A549 (cell line): ENCODE data around the gene HRH2. TPM values are rescaled to one million over a fixed set of nuclear protein-coding genes. Genes with fewer than 3 reads are reported as not detected.

Source experiments
- ATAC-seq, 2 experiments: fragments of 200-7000 bp in 1 of 2; fragments of >200 bp in 1 of 2; cut with Nextera tagmentation in 1 of 2; cut with Tn5 transposase in 1 of 2; 3 replicates each; pipeline versions ENCODE4 v1.8.0 to v1.9.1; 2018 to 2020; ENCODE audit warnings: mild to moderate bottlenecking in 1 of 2, moderate library complexity in 1 of 2
- CTCF ChIA-PET: fragments of 300-600 bp; sonication (Branson Sonifier 250); formaldehyde crosslinking; extraction: SDS; loops from one replicate; lab custom pipeline; 2021; ENCODE audit warnings: antibody characterized with exemption, inconsistent platforms; lab: Yijun Ruan, JAX
- POLR2A ChIA-PET: fragments of 350-600 bp; formaldehyde crosslinking; extraction: SDS; loops from one replicate; lab custom pipeline; 2021; ENCODE audit warnings: antibody characterized with exemption, inconsistent platforms; lab: Yijun Ruan, JAX
- DNase-seq, 2 experiments: peaks; one replicate each; pipeline versions ENCODE4 v3.0.0 to v3.0.0-alpha.2; 2011 to 2016; ENCODE audit warnings: low read depth in 1 of 2, low spot score in 1 of 2
- FAIRE-seq: peaks from 2 replicates; lab custom pipeline; 2011; peaks lifted over from hg19 to GRCh38; lab: Jason Lieb, UNC
- H3K27ac ChIP-seq, 2 experiments: fragments of >200 bp; sonication (Bioruptor Twin); formaldehyde crosslinking; 3 replicates each; pipeline ENCODE4 v1.5.1; 2016 to 2017
- H3K4me1 ChIP-seq: fragments of >200 bp; sonication (Bioruptor Twin); formaldehyde crosslinking; 3 replicates; pipeline ENCODE4 v1.6.1; 2016
- H3K4me2 ChIP-seq: fragments of >200 bp; sonication (Bioruptor Twin); formaldehyde crosslinking; 3 replicates; pipeline ENCODE4 v1.6.1; 2016
- H3K4me3 ChIP-seq: fragments of >200 bp; sonication (Bioruptor Twin); formaldehyde crosslinking; 3 replicates; pipeline ENCODE4 v1.5.1; 2016
- H3K9me3 ChIP-seq: fragments of >200 bp; sonication (Bioruptor Twin); formaldehyde crosslinking; 3 replicates; pipeline ENCODE4 v1.6.1; 2016
- ATOH8 ChIP-seq: fragments of 250-450 bp; sonication (Bioruptor Pico); IDR thresholded peaks from 2 replicates; pipeline ENCODE4 v1.5.0; 2020; ENCODE audit warnings: low read depth, mild to moderate bottlenecking, moderate library complexity
- BCL3 ChIP-seq: fragments of >200 bp; sonication (Bioruptor Twin); formaldehyde crosslinking; IDR thresholded peaks from 3 replicates; pipeline ENCODE4 v1.6.1; 2016
- CBX8 ChIP-seq: fragments of 200-600 bp; sonication (generic); IDR thresholded peaks from 2 replicates; pipeline ENCODE4 v1.6.1; 2016
- CEBPB ChIP-seq, 2 experiments: fragments of >200 bp in 1 of 2; sonication (Bioruptor Twin) in 1 of 2; formaldehyde crosslinking in 1 of 2; IDR thresholded peaks; 2 replicates each; pipeline ENCODE4 v1.6.1; 2012 to 2016
- CTCF ChIP-seq: fragments of >200 bp; sonication (Bioruptor Twin); formaldehyde crosslinking; IDR thresholded peaks from 3 replicates; pipeline ENCODE4 v1.5.1; 2016
- EHMT2 ChIP-seq: fragments of 200-600 bp; sonication (generic); IDR thresholded peaks from 2 replicates; pipeline ENCODE4 v1.6.1; 2016; ENCODE audit warnings: antibody characterized with exemption, low read depth, mild to moderate bottlenecking, moderate library complexity
- FOSB ChIP-seq: fragments of 250-450 bp; sonication (Bioruptor Pico); IDR thresholded peaks from 2 replicates; pipeline ENCODE4 v1.5.0; 2020; ENCODE audit warnings: mild to moderate bottlenecking, moderate library complexity
- FOXS1 ChIP-seq: fragments of 250-450 bp; sonication (Bioruptor Pico); IDR thresholded peaks from 2 replicates; pipeline ENCODE4 v1.5.0; 2020; ENCODE audit warnings: mild to moderate bottlenecking, moderate library complexity
- HDAC2 ChIP-seq: fragments of 200-600 bp; sonication (generic); IDR thresholded peaks from 2 replicates; pipeline ENCODE4 v1.6.1; 2016
- HES2 ChIP-seq: fragments of >200 bp; sonication (Bioruptor Twin); formaldehyde crosslinking; IDR thresholded peaks from 2 replicates; pipeline ENCODE4 v1.6.1; 2016
- HEYL ChIP-seq: fragments of 250-450 bp; sonication (Bioruptor Pico); IDR thresholded peaks from 2 replicates; pipeline ENCODE4 v1.8.0; 2021; ENCODE audit warnings: mild to moderate bottlenecking, moderate library complexity
- HMGXB4 ChIP-seq: fragments of 250-450 bp; sonication (Bioruptor Pico); IDR thresholded peaks from 2 replicates; pipeline ENCODE4 v1.5.0; 2021; ENCODE audit warnings: mild to moderate bottlenecking, moderate library complexity, borderline replicate concordance
- JUN ChIP-seq, 2 experiments: fragments of >200 bp; sonication (Bioruptor Twin); formaldehyde crosslinking; IDR thresholded peaks; 2 replicates in 1 of 2; 3 replicates in 1 of 2; pipeline ENCODE4 v1.6.1; 2016 to 2017
- MAFK ChIP-seq: fragments of 450-650 bp; IDR thresholded peaks from 2 replicates; pipeline ENCODE4 v1.6.1; 2014; ENCODE audit not compliant: partially characterized antibody
- POLR2A ChIP-seq: IDR thresholded peaks from 2 replicates; pipeline ENCODE4 v1.6.1; 2012; ENCODE audit warnings: mild to moderate bottlenecking, low read length
- POLR2AphosphoS2 ChIP-seq: conservative IDR thresholded peaks from 2 replicates; pipeline ENCODE4 v1.6.1; 2012; ENCODE audit warnings: low read length, improper control_type of control experiment, inconsistent platforms
- RARB ChIP-seq: fragments of 250-450 bp; sonication (Bioruptor Pico); IDR thresholded peaks from 2 replicates; pipeline ENCODE4 v1.8.0; 2021; ENCODE audit warnings: mild to moderate bottlenecking, moderate library complexity
- RCOR1 ChIP-seq: fragments of 150-350 bp; IDR thresholded peaks from 2 replicates; pipeline ENCODE4 v1.6.1; 2014; ENCODE audit warnings: antibody characterized with exemption, low read length, low read depth
- RNF2 ChIP-seq: fragments of 200-600 bp; sonication (generic); IDR thresholded peaks from 2 replicates; pipeline ENCODE4 v1.6.1; 2016; ENCODE audit warnings: low read depth, mild to moderate bottlenecking, antibody characterized with exemption, moderate library complexity, borderline replicate concordance
- ZFP36 ChIP-seq: fragments of 450-650 bp; IDR thresholded peaks from 2 replicates; pipeline ENCODE4 v1.6.1; 2014; ENCODE audit warnings: borderline replicate concordance; ENCODE audit not compliant: partially characterized antibody
- WGBS: methylation state at CpG from one replicate; pipeline ENCODE4 v1.1.6; 2017; ENCODE audit errors: missing lambda C conversion rate; 5-methylcytosine and 5-hydroxymethylcytosine counted together
- polyA plus RNA-seq, 4 experiments: library from polyadenylated mRNA; depleted of rRNA in 3 of 4; stranded (reverse); fragments of >200 nt; fragmentation: RNase III in 1 of 4; extraction: RNeasy Plus Mini Kit Qiagen cat#74134 plus additional on column Dnase treatment in 1 of 4; gene quantifications; 2 replicates in 3 of 4; 3 replicates in 1 of 4; pipeline ENCODE4 v1.2.3, GENCODE V29; 2011 to 2017

The HRH2 gene
- polyA plus RNA-seq, 2 of the 4 experiments (the other 2 are of a cell fraction), result 0.58 to 0.62 TPM

GRCh38 chr5:175638305-175638704, 19.6 kb upstream of the HRH2 start:
- Histone ChIP-seq H3K4me3 (no peak overlapping the region), H3K27ac (no peak overlapping the region), H3K9me3 (no peaks in the 10 kb centered on the region)
- CTCF ChIA-PET, result interaction anchor here (1.2 kb wide), 1 partner anchor 17 kb away, joined by 3 read pairs; no protein-coding TSS in a partner anchor
- POLR2A ChIA-PET, result no interaction called here
- no peak for TF ChIP-seq CBX8
- TF ChIP-seq ATOH8, result no peak
- TF ChIP-seq EHMT2, result no peak
- TF ChIP-seq CEBPB (IDR thresholded peaks at IDR 0.05), result no peak
- TF ChIP-seq, all 56 proteins: peak for 0
- 25% methylated on average over 5 of the region's 6 CpGs for WGBS
- DNase-seq (no peak), ATAC-seq (no peak), FAIRE-seq (no peak)
- Histone ChIP-seq H3K4me2 (no peak overlapping the region), H3K4me1 (no peaks in the 10 kb centered on the region)

GRCh38 chr5:175640106-175640775, 17.6 kb upstream of the HRH2 start:
- 45% methylated on average over 8 of the region's 9 CpGs for WGBS
- H3K27ac ChIP-seq, result no peak overlapping the region
- TF ChIP-seq FOSB, result no peak
- no peak for TF ChIP-seq MAFK
- TF ChIP-seq POLR2A, result no peak
- TF ChIP-seq ZFP36, result no peak
- TF ChIP-seq HMGXB4 (CRISPR knock-in tag), result no peak
- TF ChIP-seq RARB (CRISPR knock-in tag), result no peak
- no peak for TF ChIP-seq FOXS1 (CRISPR knock-in tag)
- no peak for TF ChIP-seq POLR2AphosphoS2
- TF ChIP-seq HES2, result no peak
- TF ChIP-seq RCOR1, result no peak
- TF ChIP-seq BCL3, result no peak
- ChIA-PET POLR2A (no interaction called here), CTCF (interaction anchor here (1.4 to 1.6 kb wide), 2 partner anchors 57 to 90 kb away, joined by 3 to 4 read pairs; no protein-coding TSS in a partner anchor)
- no peak overlapping the region for H3K4me2 ChIP-seq
- no peaks in the 10 kb centered on the region for H3K4me1 ChIP-seq
- DNase-seq (no peak), FAIRE-seq (no peak), ATAC-seq (peak in 1 of 2 experiments; percentile 21; a peak in 1 of 6 replicates)
- H3K4me3 ChIP-seq, result no peak overlapping the region
- no peaks in the 10 kb centered on the region for H3K9me3 ChIP-seq

- DNase-seq, result no peak
- H3K4me3 ChIP-seq, result no peak overlapping the region
- H3K9me3 ChIP-seq, result no peaks in the 10 kb centered on the region
- ChIA-PET POLR2A (no interaction called here), CTCF (no interaction called here)
- TF ChIP-seq RNF2, result no peak
- no peak for TF ChIP-seq JUN (IDR thresholded peaks at IDR 0.05)
- no peak for TF ChIP-seq HES2
- no peak for TF ChIP-seq CTCF
- TF ChIP-seq HEYL, result no peak
- TF ChIP-seq FOSB, result no peak
- no peak for TF ChIP-seq HDAC2
- H3K4me1 ChIP-seq, result no peaks in the 10 kb centered on the region
- FAIRE-seq, result no peak
- WGBS, result 54% methylated on average over 4 of the region's 4 CpGs
- H3K4me2 ChIP-seq, result no peak overlapping the region
- no peak overlapping the region for H3K27ac ChIP-seq
- ATAC-seq, result no peak
Observed at GRCh38 chr5:175642998-175643397, 14.9 kb upstream of the HRH2 start.
